ENCODE measurements around the gene STK39. TPM values are rescaled to one million over a fixed set of nuclear protein-coding genes. Genes with fewer than 3 reads are reported as not detected.

The STK39 gene
- total and polyA plus RNA-seq, 2 of the 4 experiments (the other 2 are of a cell fraction): 11.8 to 16.4 TPM

- WGBS, 2 experiments (ENCODE audit: extremely low coverage in 2 of 2, insufficient read length in 1 of 2): no CpG with 5 or more reads among the region's 3 CpGs
- Histone ChIP-seq H3K27me3 (ENCODE audit: control insufficient read depth, insufficient read depth, low read length) (no peaks in the 10 kb centered on the region), H3K36me3 (ENCODE audit: control insufficient read depth, insufficient read depth, low read length) (peaks cover 1% of the 10 kb centered on the region; the same call in 1 of the 2 replicates), H3K9ac (ENCODE audit: low read depth, low read length) (no peak overlapping the region), H2BK20ac (ENCODE audit: low read depth, low read length) (no peak overlapping the region), H3K4me3 (ENCODE audit: insufficient read depth, low read depth, low read length) (no peak overlapping the region), H4K91ac (ENCODE audit: insufficient read depth, low read depth, low read length) (no peak overlapping the region), H3K4me1 (ENCODE audit: control insufficient read depth, insufficient read depth, low read length) (peaks cover 6% of the 10 kb centered on the region), H3K4ac (ENCODE audit: low read depth, low read length) (no peak overlapping the region), H2AK9ac (replicated peaks; ENCODE audit: low read depth, low read length, poor library complexity) (no peak overlapping the region), H2BK120ac (ENCODE audit: low read depth, low read length) (no peak overlapping the region), H3K14ac (replicated peaks; ENCODE audit: low read depth, low read length) (no peak overlapping the region), H4K20me1 (ENCODE audit: insufficient read depth, low read length) (peaks cover 16% of the 10 kb centered on the region; the same call in 1 of the 2 replicates), H3K18ac (ENCODE audit: low read depth, low read length) (no peak overlapping the region), H4K8ac (ENCODE audit: low read depth in 2 of 2, low read length in 2 of 2) (no peak overlapping the region), H2AFZ (replicated peaks; ENCODE audit: low read length, poor library complexity) (no peak overlapping the region), H4K5ac (ENCODE audit: low read depth, low read length) (no peak overlapping the region), H2BK5ac (ENCODE audit: low read depth, low read length, poor library complexity, severe bottlenecking) (no peak overlapping the region), H3K56ac (ENCODE audit: extremely low read depth, insufficient read depth, low read length) (no peak overlapping the region), H3K4me2 (ENCODE audit: low read depth, low read length) (no peak overlapping the region), H3K9me3 (ENCODE audit: control insufficient read depth, insufficient read depth, low read length) (no peaks in the 10 kb centered on the region), H2AK5ac (ENCODE audit: low read depth, low read length) (no peak overlapping the region), H2BK15ac (ENCODE audit: low read depth, low read length) (no peak overlapping the region), H3K79me1 (ENCODE audit: low read depth in 1 of 2, low read length in 2 of 2) (peaks cover 38 to 39% of the 10 kb centered on the region in 2 experiments), H3K23ac (ENCODE audit: low read depth, low read length) (no peak overlapping the region), H3K27ac (ENCODE audit: insufficient read depth, low read length) (no peak overlapping the region), H3K9me1 (ENCODE audit: insufficient read depth, low read length) (peaks cover 3% of the 10 kb centered on the region)
- POLR2A ChIA-PET (ENCODE audit: unreplicated experiment): no interaction called here
- DNase-seq: no peak
- dilution Hi-C loops (cut with HindIII; ENCODE audit: low sequenced_read_pairs, unreplicated experiment): no loop called here
- BruUV-seq (replicated peaks): no TSS peak
- TF ChIP-seq RCOR1 (IDR thresholded peaks at IDR 0.05; ENCODE audit: insufficient replicate concordance, low read length): no peak
- no peak for TF ChIP-seq NFE2L2 (IDR thresholded peaks at IDR 0.05; ENCODE audit: low read depth, low read length)
- no peak for TF ChIP-seq MAZ (IDR thresholded peaks at IDR 0.05; ENCODE audit: borderline replicate concordance, low read depth, low read length)
- no peak for TF ChIP-seq CHD1 (IDR thresholded peaks at IDR 0.05; ENCODE audit: low read depth, low read length)
- no peak for TF ChIP-seq CTCF (conservative IDR thresholded peaks at IDR 0.05; ENCODE audit: low read depth, low read length)
- TF ChIP-seq CEBPB (IDR thresholded peaks at IDR 0.05; ENCODE audit: low read depth, low read length): no peak
- CTCF ChIA-PET: no interaction called here
- in situ Hi-C loops (cut with MboI; ENCODE audit: low sequenced_read_pairs): no loop called here
- intact Hi-C loops (cut with micrococcal nuclease): no loop called here
- no peak for ATAC-seq (ENCODE audit: low read depth)
Measured at GRCh38 chr2:168222088-168222487, 25.3 kb downstream of the STK39 start.
